Kidney (tissue), 14 donors: ENCODE data around the gene TWF1. TPM values are rescaled to one million over a fixed set of nuclear protein-coding genes. Genes with fewer than 3 reads are reported as not detected.

Experiments
- DNase-seq, 5 donors: peaks; one replicate each; pipeline ENCODE4 v3.0.0-alpha.2; 2013 to 2020
- FAIRE-seq: peaks from 2 replicates; lab custom pipeline; 2012; peaks lifted over from hg19 to GRCh38; lab: Jason Lieb, UNC
- H3K27ac ChIP-seq, 2 donors: one replicate each; pipeline ENCODE4 v1.7.0; 2013; ENCODE audit warnings: low read depth in 2 of 2, low read length in 2 of 2, inconsistent platforms in 1 of 2
- H3K27me3 ChIP-seq: one replicate; pipeline ENCODE4 v1.7.1; 2013; ENCODE audit warnings: low read length, inconsistent platforms; ENCODE audit not compliant: control insufficient read depth, insufficient read depth
- H3K36me3 ChIP-seq, 3 donors: one replicate each; pipeline versions ENCODE4 v1.7.0 to v1.7.1; 2013; ENCODE audit warnings: low read length in 3 of 3, control low read depth in 1 of 3, inconsistent platforms in 1 of 3; ENCODE audit not compliant: insufficient read depth in 3 of 3, control insufficient read depth in 2 of 3
- H3K4me1 ChIP-seq, 3 donors: one replicate each; pipeline versions ENCODE4 v1.7.0 to v1.7.1; 2013; ENCODE audit warnings: low read length in 3 of 3, inconsistent platforms in 1 of 3, low read depth in 1 of 3; ENCODE audit not compliant: control insufficient read depth in 2 of 3, insufficient read depth in 2 of 3
- H3K4me3 ChIP-seq, 3 donors: one replicate each; pipeline versions ENCODE4 v1.7.0 to v1.8.1; 2013; ENCODE audit warnings: low read length in 3 of 3, control low read depth in 1 of 3, inconsistent platforms in 1 of 3
- H3K9ac ChIP-seq, 3 donors: one replicate each; pipeline versions ENCODE4 v1.7.0 to v1.7.1; 2013; ENCODE audit warnings: low read length in 3 of 3, control low read depth in 1 of 3, inconsistent platforms in 1 of 3
- H3K9me3 ChIP-seq, 3 donors: one replicate each; pipeline versions ENCODE4 v1.7.0 to v1.7.1; 2013; ENCODE audit warnings: low read length in 3 of 3, control low read depth in 1 of 3, inconsistent platforms in 1 of 3; ENCODE audit not compliant: control insufficient read depth in 2 of 3, insufficient read depth in 1 of 3
- intact Hi-C: fragments of 100-400 bp; cut with DNase I; formaldehyde crosslinking; loops from one replicate; pipeline ENCODE4 v1.11.1; 2022
- polyA plus RNA-seq: library from polyadenylated mRNA; stranded (reverse); fragments of 350-450 nt; fragmentation: Illumina TruSeq; extraction: RNeasy Lipid Tissue Mini Kit (QIAGEN cat#74804); gene quantifications from one replicate; pipeline ENCODE4 v1.2.3, GENCODE V29; 2014; ENCODE audit warnings: low read depth, low replicate concordance; ENCODE audit not compliant: insufficient read depth
- total RNA-seq: library from RNA; stranded (reverse); fragmentation: NEBNext Ultra II Directional; extraction: Animal tissue kit (Norgen Biotek cat#: 25700); gene quantifications from one replicate; pipeline ENCODE4 v1.2.1, GENCODE V29; 2021
- TF ChIP-seq, protein P1 (sequence below): IDR thresholded peaks from 3 replicates; pipeline ENCODE4 v1.5.1; 2012; ENCODE audit warnings: mild to moderate bottlenecking, moderate library complexity, borderline replicate concordance; ENCODE audit not compliant: insufficient read depth; ENCODE audit errors: extremely low read depth
- donor health status: control.
- donor health status: control.
- donor health status: control.
- donor health status: control.
- donor health status: control.
- donor health status: DM: yes; HTN: yes; CAD: no.
- donor health status: Normal renal cell carcinoma (clear cell type).

The TWF1 gene
- total and polyA plus RNA-seq, 2 donors from 2014 or later: 41.0 to 75.0 TPM

- H3K9me3 ChIP-seq: peaks cover 0 to 1% (median 0%) of the 10 kb centered on the region in 3 donors
- intact Hi-C loops: no loop called here
- DNase-seq: no peak
- no peak for FAIRE-seq
- no peak overlapping the region for H3K27ac ChIP-seq
- no peak overlapping the region for H3K9ac ChIP-seq
- TF ChIP-seq, protein P1, sequence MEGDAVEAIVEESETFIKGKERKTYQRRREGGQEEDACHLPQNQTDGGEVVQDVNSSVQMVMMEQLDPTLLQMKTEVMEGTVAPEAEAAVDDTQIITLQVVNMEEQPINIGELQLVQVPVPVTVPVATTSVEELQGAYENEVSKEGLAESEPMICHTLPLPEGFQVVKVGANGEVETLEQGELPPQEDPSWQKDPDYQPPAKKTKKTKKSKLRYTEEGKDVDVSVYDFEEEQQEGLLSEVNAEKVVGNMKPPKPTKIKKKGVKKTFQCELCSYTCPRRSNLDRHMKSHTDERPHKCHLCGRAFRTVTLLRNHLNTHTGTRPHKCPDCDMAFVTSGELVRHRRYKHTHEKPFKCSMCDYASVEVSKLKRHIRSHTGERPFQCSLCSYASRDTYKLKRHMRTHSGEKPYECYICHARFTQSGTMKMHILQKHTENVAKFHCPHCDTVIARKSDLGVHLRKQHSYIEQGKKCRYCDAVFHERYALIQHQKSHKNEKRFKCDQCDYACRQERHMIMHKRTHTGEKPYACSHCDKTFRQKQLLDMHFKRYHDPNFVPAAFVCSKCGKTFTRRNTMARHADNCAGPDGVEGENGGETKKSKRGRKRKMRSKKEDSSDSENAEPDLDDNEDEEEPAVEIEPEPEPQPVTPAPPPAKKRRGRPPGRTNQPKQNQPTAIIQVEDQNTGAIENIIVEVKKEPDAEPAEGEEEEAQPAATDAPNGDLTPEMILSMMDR: no peak
- H3K36me3 ChIP-seq: peaks cover 2 to 4% (median 4%) of the 10 kb centered on the region in 3 donors
- H3K27me3 ChIP-seq: no peaks in the 10 kb centered on the region
- H3K4me1 ChIP-seq: no peaks in the 10 kb centered on the region
- no peak overlapping the region for H3K4me3 ChIP-seq
Observed at GRCh38 chr12:43749016-43749415, 57.1 kb downstream of the TWF1 start.

- no peak for DNase-seq
- no peak for FAIRE-seq
- Histone ChIP-seq H3K4me1 (no peaks in the 10 kb centered on the region), H3K9ac (no peak overlapping the region), H3K4me3 (no peak overlapping the region), H3K36me3 (peaks cover 2 to 4% (median 2%) of the 10 kb centered on the region in 3 donors), H3K9me3 (no peaks in the 10 kb centered on the region), H3K27ac (no peak overlapping the region), H3K27me3 (no peaks in the 10 kb centered on the region)
- TF ChIP-seq, protein P1: no peak
- intact Hi-C loops: no loop called here
Observed at GRCh38 chr12:43744826-43745225, 61.3 kb downstream of the TWF1 start.

Other genes with a start within 250 kb of the TWF1 start
- gene PUS7L, start 47.5 kb downstream of the TWF1 start, total RNA-seq: 14.5 TPM
- gene PUS7L, start 47.5 kb downstream of the TWF1 start, polyA plus RNA-seq: 1.8 TPM
- 29.7 TPM for gene IRAK4, start 47.4 kb downstream of the TWF1 start, total RNA-seq
- gene IRAK4, start 47.4 kb downstream of the TWF1 start, polyA plus RNA-seq: 10.1 TPM
- 6.0 TPM for gene TMEM117, start 29.8 kb upstream of the TWF1 start, total RNA-seq
- 5.9 TPM for gene TMEM117, start 29.8 kb upstream of the TWF1 start, polyA plus RNA-seq